Mesenteric fat pad (tissue), 1 donor: ENCODE data around the gene TRIM6. TPM values are rescaled to one million over a fixed set of nuclear protein-coding genes. Genes with fewer than 3 reads are reported as not detected.
"Not testable (repeated sequence)": the region's sequence is repeated elsewhere in the genome, so short reads cannot be mapped to it uniquely, and the experiment has no call there.

ENCODE experiments used
- DNase-seq: peaks from one replicate; pipeline ENCODE4 v3.0.0-alpha.2; 2020; ENCODE audit warnings: low spot score
- long read RNA-seq: library from polyadenylated mRNA; unstranded; transcript quantifications from one replicate; pipeline ENCODE4 v2.0.0, GENCODE V29; 2020
- total RNA-seq: library from RNA; stranded (reverse); fragmentation: NEBNext Ultra II Directional; extraction: Animal tissue kit (Norgen Biotek cat#: 25700); gene quantifications from one replicate; pipeline ENCODE4 v1.2.1, GENCODE V29; 2021
- donor health status: DM: yes; HTN: yes; CAD: no.

TRIM6 gene
- 1.4 TPM for total RNA-seq
- long read RNA-seq, partial matches to known transcripts, result 1 of 1 reads
- long read RNA-seq, other reads (novel, unspliced or antisense), result 0 of 1 reads

- no peak for DNase-seq
Observed at GRCh38 chr11:5596607-5597201, at the start of gene TRIM6. Gene TRIM6, plus strand, starts transcription at chr11:5596637. Its CDS starts 261 bp downstream, at chr11:5596898.

- no peak for DNase-seq
Observed at GRCh38 chr11:5547982-5548381, 48.5 kb upstream of the TRIM6 start.

- no peak for DNase-seq
Observed at GRCh38 chr11:5548440-5548839, 48.0 kb upstream of the TRIM6 start, which contains the start of gene OR52H1. Gene OR52H1, minus strand, starts transcription at chr11:5548540. Its CDS starts 3,035 bp downstream, at chr11:5545505.

GRCh38 chr11:5550440-5551095, 45.9 kb upstream of the TRIM6 start:
- DNase-seq, result no peak

- no peak for DNase-seq
Observed at GRCh38 chr11:5553343-5553742, 43.1 kb upstream of the TRIM6 start.

GRCh38 chr11:5556596-5557188, 39.7 kb upstream of the TRIM6 start:
- no peak for DNase-seq

- no peak for DNase-seq
Observed at GRCh38 chr11:5557751-5558150, 38.7 kb upstream of the TRIM6 start.

- no peak for DNase-seq
Observed at GRCh38 chr11:5564259-5565019, 32.0 kb upstream of the TRIM6 start.

GRCh38 chr11:5574654-5575053, 21.8 kb upstream of the TRIM6 start:
- DNase-seq, result no peak

- DNase-seq, result no peak
Observed at GRCh38 chr11:5575152-5575551, 21.3 kb upstream of the TRIM6 start.

- no peak for DNase-seq
Observed at GRCh38 chr11:5577101-5577500, 19.3 kb upstream of the TRIM6 start.

- DNase-seq, result no peak
Observed at GRCh38 chr11:5580577-5580976, 15.9 kb upstream of the TRIM6 start, which contains the start of gene OR52B6. Gene OR52B6, plus strand, starts transcription at chr11:5580877. Its CDS starts 0 bp downstream, at chr11:5580877.

GRCh38 chr11:5581014-5581413, 15.4 kb upstream of the TRIM6 start:
- no peak for DNase-seq

- DNase-seq, result not testable (repeated sequence)
Observed at GRCh38 chr11:5584458-5584857, 12.0 kb upstream of the TRIM6 start.

GRCh38 chr11:5589906-5590305, 6.5 kb upstream of the TRIM6 start:
- not testable (repeated sequence) for DNase-seq

- no peak for DNase-seq
Observed at GRCh38 chr11:5591613-5592012, 4.8 kb upstream of the TRIM6 start.

- no peak for DNase-seq
Observed at GRCh38 chr11:5592615-5593014, 3.8 kb upstream of the TRIM6 start.

GRCh38 chr11:5593146-5593545, 3.3 kb upstream of the TRIM6 start:
- DNase-seq, result no peak

GRCh38 chr11:5597953-5598352, 1.5 kb downstream of the TRIM6 start:
- no peak for DNase-seq

GRCh38 chr11:5600374-5600851, 4.0 kb downstream of the TRIM6 start:
- no peak for DNase-seq

GRCh38 chr11:5602791-5603190, 6.4 kb downstream of the TRIM6 start:
- DNase-seq, result not testable (repeated sequence)
